KMS-11 (cell line): ENCODE measurements around the gene DNAJA4.

Source experiments
- H2AFZ ChIP-seq: fragments of 200-600 bp; sonication (generic); 2 replicates; pipeline ENCODE4 v1.6.1; 2016; ENCODE audit warnings: antibody characterized with exemption, mixed run types, low read depth
- H3K27ac ChIP-seq: fragments of 200-600 bp; sonication (generic); 2 replicates; pipeline ENCODE4 v1.6.1; 2016; ENCODE audit warnings: mild to moderate bottlenecking, mixed run types
- H3K27me3 ChIP-seq: fragments of 200-600 bp; sonication (generic); 2 replicates; pipeline ENCODE4 v1.6.1; 2017; ENCODE audit warnings: mild to moderate bottlenecking, low read depth, mixed run types, moderate library complexity; ENCODE audit not compliant: insufficient read depth
- H3K36me3 ChIP-seq: fragments of 200-600 bp; sonication (generic); 2 replicates; pipeline ENCODE4 v1.6.1; 2017; ENCODE audit warnings: mild to moderate bottlenecking, mixed run types; ENCODE audit not compliant: insufficient read depth
- H3K4me1 ChIP-seq: fragments of 200-600 bp; sonication (generic); 2 replicates; pipeline ENCODE4 v1.6.1; 2016; ENCODE audit warnings: mild to moderate bottlenecking, low read depth, mixed run types; ENCODE audit not compliant: poor library complexity, severe bottlenecking
- H3K4me2 ChIP-seq: fragments of 200-600 bp; sonication (generic); 2 replicates; pipeline ENCODE4 v1.7.0; 2016; ENCODE audit warnings: mild to moderate bottlenecking, mixed run types
- H3K4me3 ChIP-seq: fragments of 200-600 bp; sonication (generic); IDR thresholded peaks from 2 replicates; pipeline ENCODE4 v1.6.1; 2017; ENCODE audit warnings: low read depth, low read length, mixed read lengths; ENCODE audit not compliant: insufficient read depth
- H3K79me2 ChIP-seq: fragments of 200-600 bp; sonication (generic); 2 replicates; pipeline ENCODE4 v1.6.1; 2016; ENCODE audit warnings: low read depth, mixed run types; ENCODE audit not compliant: insufficient read depth
- H3K9ac ChIP-seq: fragments of 200-600 bp; sonication (generic); 2 replicates; pipeline ENCODE4 v1.6.1; 2016; ENCODE audit warnings: mild to moderate bottlenecking, mixed run types
- H4K20me1 ChIP-seq: fragments of 200-600 bp; sonication (generic); 2 replicates; pipeline ENCODE4 v1.6.1; 2016; ENCODE audit warnings: mild to moderate bottlenecking, mixed run types; ENCODE audit not compliant: insufficient read depth
- CTCF ChIP-seq: fragments of 200-600 bp; sonication (generic); conservative IDR thresholded peaks from 2 replicates; pipeline ENCODE4 v1.6.1; 2017; ENCODE audit warnings: low read depth, mild to moderate bottlenecking, antibody characterized with exemption, low read length, moderate library complexity, mixed read lengths

DNAJA4 gene

GRCh38 chr15:78291052-78291451, 26.7 kb downstream of the DNAJA4 start:
- Histone ChIP-seq H4K20me1 (no peaks in the 10 kb centered on the region), H3K27ac (no peak overlapping the region), H3K36me3 (no peaks in the 10 kb centered on the region; the same call in 1 of the 2 replicates), H3K79me2 (no peaks in the 10 kb centered on the region), H3K4me3 (no peak overlapping the region), H3K4me2 (no peak overlapping the region), H3K9ac (no peak overlapping the region), H3K27me3 (no peaks in the 10 kb centered on the region), H2AFZ (no peak overlapping the region), H3K4me1 (peaks cover 5% of the 10 kb centered on the region)
- TF ChIP-seq CTCF: no peak

GRCh38 chr15:78291698-78292097, 27.3 kb downstream of the DNAJA4 start:
- no peak overlapping the region for H3K9ac ChIP-seq
- no peak overlapping the region for H3K4me3 ChIP-seq
- H3K79me2 ChIP-seq: 0 out of 2 replicates have a peak, but pooled peaks cover 2% of the 10 kb centered on the region
- H3K27ac ChIP-seq: no peak overlapping the region
- H4K20me1 ChIP-seq: no peaks in the 10 kb centered on the region
- TF ChIP-seq CTCF: no peak
- no peak overlapping the region for H2AFZ ChIP-seq
- no peak overlapping the region for H3K4me2 ChIP-seq
- peaks cover 2% of the 10 kb centered on the region for H3K4me1 ChIP-seq
- H3K36me3 ChIP-seq: no peaks in the 10 kb centered on the region; the same call in 1 of the 2 replicates
- H3K27me3 ChIP-seq: no peaks in the 10 kb centered on the region

GRCh38 chr15:78292219-78292618, 27.9 kb downstream of the DNAJA4 start:
- no peaks in the 10 kb centered on the region for H3K27me3 ChIP-seq
- H3K9ac ChIP-seq: no peak overlapping the region
- no peaks in the 10 kb centered on the region; the same call in 1 of the 2 replicates for H3K36me3 ChIP-seq
- no peaks in the 10 kb centered on the region for H3K4me1 ChIP-seq
- H3K27ac ChIP-seq: no peak overlapping the region
- peaks cover 8% of the 10 kb centered on the region; the same call in 1 of the 2 replicates for H3K79me2 ChIP-seq
- TF ChIP-seq CTCF: no peak
- no peak overlapping the region for H2AFZ ChIP-seq
- no peak overlapping the region for H3K4me3 ChIP-seq
- H3K4me2 ChIP-seq: no peak overlapping the region
- H4K20me1 ChIP-seq: no peaks in the 10 kb centered on the region

- Histone ChIP-seq H3K27me3 (no peaks in the 10 kb centered on the region), H4K20me1 (no peaks in the 10 kb centered on the region), H3K36me3 (no peaks in the 10 kb centered on the region), H3K9ac (peak within 1 kb of the TSS; percentile 78), H2AFZ (peak within 1 kb of the TSS; percentile 58), H3K79me2 (peaks cover 24% of the 10 kb centered on the region), H3K27ac (peak within 1 kb of the TSS; percentile 43; the same call in 1 of the 2 replicates), H3K4me3 (no peak within 1 kb of the TSS), H3K4me1 (peaks cover 16% of the 10 kb centered on the region), H3K4me2 (peak within 1 kb of the TSS; percentile 99)
- 0 out of 2 replicates have a peak, but pooled peaks have one; percentile 23 for TF ChIP-seq CTCF
Observed at GRCh38 chr15:78299101-78299930, 35.0 kb downstream of the DNAJA4 start, which contains the start of gene SKIC8. TSS of gene SKIC8 (minus strand) at chr15:78299609. CDS start at chr15:78295686, 3,923 bp downstream.
